GM23248 (cell line): ENCODE measurements around the gene RBP5. TPM values are rescaled to one million over a fixed set of nuclear protein-coding genes. Genes with fewer than 3 reads are reported as not detected.

Source experiments
- DNase-seq: peaks from one replicate; pipeline ENCODE4 v3.0.0-alpha.2; 2015
- H2AFZ ChIP-seq: fragments of 200-600 bp; sonication (generic); 2 replicates; pipeline ENCODE4 v1.6.1; 2016; ENCODE audit warnings: antibody characterized with exemption
- H3F3A ChIP-seq: fragments of 200-600 bp; sonication (generic); 2 replicates; pipeline ENCODE4 v1.6.1; 2016; ENCODE audit warnings: mild to moderate bottlenecking, antibody characterized with exemption, mixed run types; ENCODE audit not compliant: insufficient read depth
- H3K27ac ChIP-seq: fragments of 200-600 bp; sonication (generic); 2 replicates; pipeline ENCODE4 v1.5.1; 2016; ENCODE audit warnings: mild to moderate bottlenecking
- H3K27me3 ChIP-seq: fragments of 200-600 bp; sonication (generic); replicated peaks from 2 replicates; pipeline ENCODE4 v1.6.1; 2016; ENCODE audit warnings: mild to moderate bottlenecking; ENCODE audit not compliant: insufficient read depth
- H3K36me3 ChIP-seq: fragments of 200-600 bp; sonication (generic); 2 replicates; pipeline ENCODE4 v1.6.1; 2016; ENCODE audit warnings: low read depth, mild to moderate bottlenecking
- H3K4me1 ChIP-seq: fragments of 200-600 bp; sonication (generic); 2 replicates; pipeline ENCODE4 v1.6.1; 2016; ENCODE audit warnings: mild to moderate bottlenecking; ENCODE audit not compliant: insufficient read depth
- H3K4me2 ChIP-seq: fragments of 200-600 bp; sonication (generic); one replicate; pipeline ENCODE4 v1.6.1; 2016; ENCODE audit warnings: mild to moderate bottlenecking; ENCODE audit not compliant: unreplicated experiment
- H3K4me3 ChIP-seq: fragments of 200-600 bp; sonication (generic); 2 replicates; pipeline ENCODE4 v1.5.1; 2016; ENCODE audit warnings: mild to moderate bottlenecking
- H3K79me2 ChIP-seq: fragments of 200-600 bp; sonication (generic); 2 replicates; pipeline ENCODE4 v1.6.1; 2016; ENCODE audit warnings: mild to moderate bottlenecking; ENCODE audit not compliant: insufficient read depth
- H3K9ac ChIP-seq: fragments of 200-600 bp; sonication (generic); 2 replicates; pipeline ENCODE4 v1.6.1; 2016; ENCODE audit warnings: mild to moderate bottlenecking
- H3K9me2 ChIP-seq: fragments of 200-600 bp; sonication (generic); 2 replicates; pipeline ENCODE4 v1.6.1; 2016; ENCODE audit warnings: mixed run types, mild to moderate bottlenecking, moderate library complexity; ENCODE audit not compliant: insufficient read depth
- H3K9me3 ChIP-seq: fragments of 200-600 bp; sonication (generic); one replicate; pipeline ENCODE4 v1.6.1; 2017; ENCODE audit warnings: low read depth
- H4K20me1 ChIP-seq: fragments of 200-600 bp; sonication (generic); 2 replicates; pipeline ENCODE4 v1.6.0; 2016; ENCODE audit not compliant: insufficient read depth
- EZH2 ChIP-seq: fragments of 200-600 bp; sonication (generic); IDR thresholded peaks from 2 replicates; pipeline ENCODE4 v1.6.1; 2018; ENCODE audit warnings: antibody characterized with exemption, mild to moderate bottlenecking; ENCODE audit not compliant: insufficient read depth, poor library complexity, severe bottlenecking
- EZH2phosphoT487 ChIP-seq: fragments of 200-600 bp; sonication (generic); IDR thresholded peaks from 2 replicates; pipeline ENCODE4 v1.6.1; 2018; ENCODE audit warnings: antibody characterized with exemption, moderate library complexity, mild to moderate bottlenecking, low read depth; ENCODE audit not compliant: insufficient read depth
- WGBS, 2 experiments: methylation state at CpG; one replicate each; pipeline ENCODE4 v1.1.6; 2015 to 2017; ENCODE audit warnings: low lambda C conversion rate in 2 of 2, low coverage in 1 of 2; ENCODE audit errors: missing lambda C conversion rate in 2 of 2; 5-methylcytosine and 5-hydroxymethylcytosine counted together
- in situ Hi-C: fragments of 300-500 bp; cut with MboI; formaldehyde crosslinking; loops from 2 replicates; pipeline ENCODE4 v1.15.0; 2020
- polyA plus RNA-seq: library from polyadenylated mRNA; unstranded; fragments of >200 nt; fragmentation: Nextera tagmentation; extraction: Ambion mirVana; gene quantifications from 2 replicates; pipeline ENCODE4 v1.2.1, GENCODE V29; 2016
- total RNA-seq: library from RNA; depleted of rRNA; stranded (reverse); fragments of >200 nt; shearing (Covaris generic); gene quantifications from 2 replicates; pipeline ENCODE4 v1.2.3, GENCODE V29; 2014

Gene RBP5
- total and polyA plus RNA-seq, 2 experiments from 2014 or later = 0.38 TPM; not detected in 1

- Histone ChIP-seq H3K36me3 (no peaks in the 10 kb centered on the region), H3K9ac (no peak overlapping the region), H3K27ac (no peak overlapping the region), H3K79me2 (no peaks in the 10 kb centered on the region), H3K27me3 (peaks cover 13% of the 10 kb centered on the region), H3K4me2 (no peak overlapping the region), H4K20me1 (no peaks in the 10 kb centered on the region), H3K4me3 (no peak overlapping the region), H2AFZ (no peak overlapping the region), H3K9me3 (no peaks in the 10 kb centered on the region), H3K9me2 (no peaks in the 10 kb centered on the region), H3K4me1 (no peaks in the 10 kb centered on the region), H3F3A (no peaks in the 10 kb centered on the region)
- in situ Hi-C loops = no loop called here
- DNase-seq = no peak
- TF ChIP-seq EZH2phosphoT487 = no peak
- no peak for TF ChIP-seq EZH2
- WGBS, 2 experiments = 74 to 89% methylated on average over 6 to 7 of the region's 7 CpGs
These were observed 31.5 kb upstream of the RBP5 start for GRCh38 chr12:7160183-7160582.

GRCh38 chr12:7158781-7159609, 30.3 kb upstream of the RBP5 start:
- Histone ChIP-seq H4K20me1 (no peaks in the 10 kb centered on the region), H3K9me3 (no peaks in the 10 kb centered on the region), H3K36me3 (no peaks in the 10 kb centered on the region), H3K9ac (no peak overlapping the region), H3F3A (no peaks in the 10 kb centered on the region), H3K4me1 (no peaks in the 10 kb centered on the region), H3K27ac (no peak overlapping the region), H3K9me2 (no peaks in the 10 kb centered on the region), H3K79me2 (no peaks in the 10 kb centered on the region), H3K4me3 (no peak overlapping the region), H3K4me2 (no peak overlapping the region), H3K27me3 (peaks cover 12% of the 10 kb centered on the region), H2AFZ (no peak overlapping the region)
- TF ChIP-seq EZH2 (no peak), EZH2phosphoT487 (no peak)
- DNase-seq = no peak
- 70 to 76% methylated on average over 6 to 10 of the region's 10 CpGs for WGBS, 2 experiments
- in situ Hi-C loops = no loop called here

- Histone ChIP-seq H3K9me2 (no peaks in the 10 kb centered on the region), H3K27ac (no peak overlapping the region), H3F3A (no peaks in the 10 kb centered on the region), H3K4me3 (no peak overlapping the region), H3K79me2 (no peaks in the 10 kb centered on the region), H3K9ac (no peak overlapping the region), H3K9me3 (no peaks in the 10 kb centered on the region), H3K36me3 (peaks cover 3% of the 10 kb centered on the region; the same call in 1 of the 2 replicates), H3K27me3 (no peaks in the 10 kb centered on the region), H4K20me1 (no peaks in the 10 kb centered on the region), H2AFZ (no peak overlapping the region), H3K4me2 (no peak overlapping the region), H3K4me1 (no peaks in the 10 kb centered on the region)
- in situ Hi-C loops = no loop called here
- no peak for TF ChIP-seq EZH2phosphoT487
- no peak for TF ChIP-seq EZH2
- no peak for DNase-seq
- WGBS, 2 experiments = 93 to 95% methylated on average over 13 to 17 of the region's 17 CpGs
These were observed 28.7 kb upstream of the RBP5 start for GRCh38 chr12:7157391-7157790.

- 81 to 90% methylated on average over 23 to 24 of the region's 24 CpGs for WGBS, 2 experiments
- Histone ChIP-seq H3K9me3 (no peaks in the 10 kb centered on the region), H3F3A (no peaks in the 10 kb centered on the region), H3K27ac (no peak overlapping the region), H3K4me1 (no peaks in the 10 kb centered on the region), H2AFZ (no peak overlapping the region), H3K9me2 (no peaks in the 10 kb centered on the region), H3K4me2 (no peak overlapping the region), H3K27me3 (no peaks in the 10 kb centered on the region), H3K4me3 (no peak overlapping the region), H3K79me2 (no peaks in the 10 kb centered on the region), H3K9ac (no peak overlapping the region), H3K36me3 (peaks cover 7% of the 10 kb centered on the region; the same call in 1 of the 2 replicates), H4K20me1 (no peaks in the 10 kb centered on the region)
- DNase-seq = no peak
- in situ Hi-C loops = no loop called here
- TF ChIP-seq EZH2 (no peak), EZH2phosphoT487 (no peak)
These were observed 27.8 kb upstream of the RBP5 start for GRCh38 chr12:7156259-7157197.
